HCEC 1CT (cell line): ENCODE results near the gene CCT7.
"Not testable (repeated sequence)": the region's sequence is repeated elsewhere in the genome, so short reads cannot be mapped to it uniquely, and the experiment has no call there.

Experiments
- DNase-seq: peaks from one replicate; pipeline ENCODE4 v3.0.0-alpha.2; 2017

The CCT7 gene

DNA sequence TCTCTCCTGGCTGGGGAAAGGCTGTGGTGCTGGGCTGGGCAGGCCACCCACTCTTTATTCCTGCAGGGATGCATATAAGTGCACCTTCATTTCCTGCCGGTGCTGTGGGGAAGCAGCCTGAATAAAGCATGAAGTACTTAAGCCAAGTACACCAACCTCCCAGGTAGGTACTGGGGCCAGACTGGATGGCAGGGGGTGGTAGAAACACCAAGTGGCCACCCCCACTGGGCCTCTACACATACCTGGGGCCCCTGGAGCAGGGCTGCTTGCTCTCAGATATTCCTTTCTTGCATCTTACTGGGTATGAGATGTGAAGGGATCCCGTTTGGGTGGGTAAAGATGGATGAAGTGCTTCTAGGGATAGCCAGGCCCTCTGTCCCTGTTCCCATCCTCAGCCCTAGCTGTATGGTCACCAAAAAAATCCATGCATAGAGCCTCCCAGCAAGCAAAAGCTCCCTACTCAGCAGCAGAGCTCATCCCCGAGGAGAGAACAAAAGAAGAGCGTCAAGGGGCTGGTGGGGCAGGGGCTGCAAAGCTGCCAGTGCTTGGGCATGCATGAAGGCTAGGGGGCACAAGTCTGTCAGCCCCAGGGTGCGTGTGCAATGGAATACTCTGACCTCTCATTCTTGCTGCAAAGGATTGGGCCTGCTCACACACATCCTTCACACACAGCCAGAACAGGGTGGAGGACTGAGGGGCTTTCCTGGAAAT, 22.0 kb downstream of the CCT7 start:
- DNase-seq, result no peak

DNA sequence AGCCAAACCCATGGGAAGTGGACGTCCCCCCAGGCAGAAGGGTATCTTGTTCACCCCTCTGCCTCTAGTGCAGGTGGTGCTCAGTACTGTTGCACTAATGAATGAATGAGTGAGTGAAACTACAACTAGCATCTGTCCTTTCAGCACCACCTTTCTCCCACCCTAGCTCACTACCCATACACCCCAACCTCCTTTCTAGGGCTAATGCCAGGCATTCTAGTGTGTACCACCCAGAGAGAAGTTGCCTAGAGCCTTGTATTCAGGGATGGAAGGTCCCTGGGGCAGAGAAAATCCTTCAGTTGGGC, 22.5 kb downstream of the CCT7 start:
- no peak for DNase-seq

DNA sequence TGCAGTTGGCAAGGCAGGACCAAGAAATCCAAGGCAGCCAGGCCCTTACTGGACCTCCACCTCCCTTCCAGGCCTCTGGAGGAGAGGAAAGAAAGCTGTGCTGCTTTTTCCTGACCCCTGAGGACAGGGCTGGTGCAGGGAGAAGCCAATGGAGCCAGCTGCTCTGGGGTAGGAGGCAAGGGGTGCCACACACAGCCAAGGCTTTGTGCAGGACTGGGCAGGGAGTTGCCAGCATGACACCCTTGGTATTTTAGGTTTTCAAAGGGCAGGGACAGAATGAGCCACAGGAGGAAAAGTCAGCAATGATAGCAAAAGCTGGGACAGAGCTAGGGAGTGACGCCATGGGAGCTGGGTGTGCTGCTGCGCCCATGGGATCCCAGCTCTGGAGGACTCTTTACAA, 22.9 kb downstream of the CCT7 start:
- no peak for DNase-seq

DNA sequence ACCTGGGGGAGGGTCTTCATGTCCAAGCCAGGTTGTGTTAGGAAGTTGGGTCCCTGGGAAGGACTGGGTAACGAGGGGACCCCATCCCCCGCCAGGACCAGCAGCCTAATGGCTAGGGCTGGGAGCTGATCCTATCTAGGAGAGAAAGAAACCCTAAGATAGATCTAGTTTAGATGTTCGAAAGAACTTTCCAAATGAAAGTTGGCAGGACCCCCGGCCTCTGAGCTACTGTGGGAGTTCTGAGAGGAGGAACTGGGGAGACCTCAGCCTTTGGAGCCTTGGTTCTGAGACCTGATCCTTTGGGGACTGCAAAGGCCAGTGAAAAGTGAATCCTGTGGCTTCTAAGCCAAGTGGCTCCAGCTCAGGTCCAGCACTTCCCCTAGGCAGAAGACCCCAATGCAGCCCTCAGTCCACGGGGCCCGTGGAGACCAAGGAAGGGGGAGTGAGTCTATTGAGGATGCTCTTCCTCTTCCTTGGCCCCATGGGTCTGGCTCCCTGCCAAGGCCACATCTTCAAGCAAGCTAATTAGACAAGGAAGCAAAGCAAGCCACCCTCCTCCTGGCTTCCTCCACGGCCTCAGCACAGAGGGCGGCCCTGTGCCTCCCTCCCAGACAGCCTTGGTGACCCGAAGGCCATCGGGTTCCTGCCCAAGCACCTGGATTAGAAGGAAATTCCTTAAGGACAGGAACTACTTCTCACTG, 23.5 kb downstream of the CCT7 start:
- DNase-seq, result no peak

DNA sequence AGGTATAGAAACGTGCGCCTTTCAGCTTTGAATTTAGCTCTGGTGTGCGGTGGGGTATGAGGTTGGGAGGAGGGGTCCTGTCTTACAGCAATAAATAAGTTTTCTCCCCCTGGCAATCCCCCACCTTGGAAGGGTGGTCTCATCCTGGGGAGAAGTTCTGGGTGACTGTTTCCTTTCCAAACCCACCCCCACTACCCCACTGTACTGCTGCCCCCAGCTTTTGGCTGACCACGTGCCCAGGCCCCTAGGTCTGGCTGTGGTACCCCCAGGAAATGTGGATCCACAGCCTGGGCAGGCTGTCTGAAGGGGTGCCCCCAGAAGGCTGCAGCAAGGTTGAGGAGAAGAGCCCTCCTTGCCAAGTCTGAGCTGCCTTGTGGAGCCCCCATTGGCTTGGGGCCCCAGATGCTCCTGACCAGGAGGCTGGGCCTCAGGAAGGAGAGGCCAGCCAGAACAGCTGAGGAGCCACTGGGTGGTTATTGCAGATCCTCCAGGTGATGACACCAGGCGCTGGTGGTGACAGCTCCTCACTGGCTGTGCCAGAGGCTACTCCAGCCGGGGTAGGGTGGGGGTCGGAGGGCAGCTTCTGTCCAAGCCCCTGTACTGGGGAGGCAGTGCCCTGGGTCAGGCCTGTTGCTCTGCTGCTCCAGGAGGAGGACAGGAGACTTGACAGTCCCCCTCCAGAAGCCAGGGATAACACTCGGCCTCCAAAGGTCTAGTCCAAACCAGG, 24.2 kb downstream of the CCT7 start:
- DNase-seq, result no peak

DNA sequence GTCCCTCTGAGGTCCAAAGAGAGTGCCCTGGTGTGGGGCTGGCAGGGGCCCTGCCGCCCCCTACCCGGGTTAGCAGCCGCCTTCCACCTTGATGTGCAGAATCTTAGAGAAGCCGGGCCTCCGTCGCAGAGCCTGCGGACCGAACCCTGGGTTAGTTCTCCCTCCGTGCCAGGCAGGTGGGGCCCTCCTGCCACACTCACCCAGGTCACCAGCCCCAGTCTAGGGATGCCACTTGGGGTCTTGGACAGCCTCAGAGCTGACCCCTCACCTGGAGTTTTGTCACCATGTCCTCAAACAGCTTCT, 24.8 kb downstream of the CCT7 start:
- no peak for DNase-seq

DNA sequence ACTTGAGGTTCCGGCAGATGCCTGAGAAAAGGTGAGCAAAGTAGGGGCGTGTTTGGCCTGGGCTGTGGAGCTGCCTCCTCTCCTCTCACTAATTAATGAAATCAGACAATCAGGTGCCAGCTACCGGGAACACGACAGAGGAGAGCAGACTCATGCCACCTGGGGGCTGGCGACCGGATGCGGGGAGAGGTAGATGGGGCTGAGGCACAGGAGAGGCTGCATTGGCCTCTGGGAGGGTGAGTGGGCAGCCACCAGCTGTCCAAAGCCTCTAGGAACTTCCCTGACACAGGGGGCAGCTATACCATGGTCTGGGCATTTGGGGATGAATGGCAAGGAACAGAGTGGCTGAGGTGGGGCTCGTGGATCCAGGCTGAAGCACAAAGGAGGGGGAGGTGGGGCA, 25.2 kb downstream of the CCT7 start:
- no peak for DNase-seq

DNA sequence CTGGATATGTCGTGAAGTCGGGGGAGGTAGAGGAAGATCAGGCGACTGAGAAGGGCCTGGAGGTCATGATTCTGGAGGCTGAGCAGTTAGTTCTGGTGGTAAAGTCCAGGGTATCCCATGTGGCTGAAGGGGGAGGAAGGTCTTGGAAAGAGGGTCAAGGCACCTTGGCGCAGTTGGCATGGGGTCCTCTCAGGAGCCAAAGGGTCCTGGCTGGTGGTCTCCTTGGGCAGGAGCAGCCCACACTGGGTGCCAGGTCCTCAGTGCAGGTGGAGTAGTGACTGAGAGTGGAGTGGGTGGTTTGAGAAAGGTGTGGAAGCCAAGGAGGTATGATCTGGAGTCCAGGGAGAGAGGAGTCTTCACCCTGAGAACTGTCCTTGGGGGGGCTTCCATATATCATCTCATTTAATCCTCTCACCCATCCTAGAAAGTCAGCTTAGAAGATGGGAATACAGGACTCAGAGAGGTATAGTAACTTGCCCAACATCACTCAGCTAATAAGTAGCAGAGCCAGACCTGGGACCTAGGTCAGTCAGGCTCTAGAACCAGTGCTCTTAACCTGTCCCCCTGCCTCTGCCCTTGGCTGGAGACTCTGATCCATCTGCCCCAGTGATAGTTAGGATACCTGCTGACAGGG, 25.7 kb downstream of the CCT7 start:
- no peak for DNase-seq

DNA sequence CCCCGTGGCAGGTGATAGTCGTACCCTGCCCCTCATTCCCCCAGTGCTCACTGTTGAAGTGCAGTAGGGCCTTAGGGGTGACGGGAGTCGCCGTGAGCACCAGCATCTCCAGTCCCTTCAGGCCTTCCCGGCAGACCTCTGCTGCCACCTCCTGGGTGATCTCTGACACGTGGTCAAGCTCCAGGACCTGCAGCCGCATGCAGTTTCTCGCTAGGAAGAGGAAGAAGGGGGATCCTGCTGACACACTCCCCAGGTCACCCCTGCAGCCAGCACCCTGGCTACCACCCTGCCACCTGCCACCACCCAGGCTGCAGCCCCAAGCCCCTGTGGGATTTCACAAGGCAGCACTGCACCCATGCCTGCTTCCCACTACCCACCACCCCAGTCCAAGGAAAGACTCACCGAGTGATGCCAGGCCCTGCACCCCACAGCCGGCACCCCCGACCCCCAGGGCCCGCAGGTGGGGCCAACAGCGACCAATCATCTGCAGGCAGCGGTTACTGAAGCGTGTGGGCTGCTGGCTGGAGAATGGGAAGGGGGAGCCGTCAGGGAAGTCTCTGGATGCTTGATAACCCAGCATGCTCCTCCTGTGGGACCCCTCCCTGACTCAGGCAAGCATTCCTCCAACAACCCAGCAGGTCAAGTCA, 26.4 kb downstream of the CCT7 start:
- peak; percentile 45 for DNase-seq

DNA sequence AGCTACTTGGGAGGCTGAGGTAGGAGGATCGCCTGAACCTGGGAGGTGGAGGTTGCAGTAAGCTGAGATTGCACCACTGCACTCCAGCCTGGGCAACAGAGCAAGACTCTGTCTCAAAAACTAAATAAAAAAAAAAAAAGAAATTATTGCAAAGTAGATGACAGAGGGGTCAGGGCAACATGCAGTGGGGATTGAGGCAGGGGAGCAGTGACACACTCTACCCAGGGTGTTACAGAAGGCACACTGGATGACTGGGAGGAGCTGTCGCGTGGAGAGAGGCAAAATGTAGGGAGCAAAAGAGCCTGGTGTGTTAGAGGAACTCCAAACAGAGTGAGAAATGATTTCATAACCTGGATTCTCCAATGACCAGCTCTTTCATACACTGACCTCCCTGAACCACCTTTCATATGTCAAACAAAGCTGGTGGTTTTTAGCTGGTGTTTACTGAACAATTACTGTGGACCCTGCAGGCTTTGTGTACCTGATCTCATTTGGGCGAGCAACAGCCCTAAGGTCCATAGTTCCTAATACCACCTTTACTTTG, 28.1 kb downstream of the CCT7 start:
- DNase-seq, result no peak

DNA sequence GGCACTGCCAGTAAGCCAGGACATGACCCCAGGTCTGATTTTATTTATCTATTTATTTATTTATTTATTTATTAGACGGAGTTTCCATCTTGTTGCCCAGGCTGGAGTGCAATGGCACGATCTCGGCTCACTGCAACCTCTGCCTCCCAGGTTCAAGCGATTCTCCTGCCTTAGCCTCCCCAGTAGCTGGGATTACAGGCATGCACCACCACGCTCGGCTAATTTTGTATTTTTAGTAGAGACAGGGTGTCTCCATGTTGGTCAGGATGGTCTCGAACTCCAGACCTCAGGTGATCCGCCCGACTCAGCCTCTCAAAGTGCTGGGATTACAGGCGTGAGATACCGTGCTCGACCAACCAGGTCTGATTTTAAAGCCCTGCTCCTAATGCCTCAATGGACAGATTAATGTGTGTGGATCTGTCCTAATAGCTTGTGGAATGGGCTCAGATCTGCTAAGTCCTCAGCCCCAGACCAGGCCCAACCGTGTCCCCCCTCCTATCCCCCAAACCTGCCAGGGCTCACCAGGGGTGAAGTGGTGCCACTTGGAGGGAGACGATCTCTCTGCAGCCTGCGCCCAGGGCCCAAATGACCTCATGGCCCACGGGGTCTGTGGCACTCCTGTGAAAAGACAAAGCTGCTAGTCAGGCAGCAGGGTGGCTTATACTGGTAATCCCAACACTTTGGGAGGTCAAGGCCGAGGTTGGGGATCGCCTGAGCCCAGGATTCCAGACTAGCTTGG, 28.8 kb downstream of the CCT7 start:
- not testable (repeated sequence) for DNase-seq

DNA sequence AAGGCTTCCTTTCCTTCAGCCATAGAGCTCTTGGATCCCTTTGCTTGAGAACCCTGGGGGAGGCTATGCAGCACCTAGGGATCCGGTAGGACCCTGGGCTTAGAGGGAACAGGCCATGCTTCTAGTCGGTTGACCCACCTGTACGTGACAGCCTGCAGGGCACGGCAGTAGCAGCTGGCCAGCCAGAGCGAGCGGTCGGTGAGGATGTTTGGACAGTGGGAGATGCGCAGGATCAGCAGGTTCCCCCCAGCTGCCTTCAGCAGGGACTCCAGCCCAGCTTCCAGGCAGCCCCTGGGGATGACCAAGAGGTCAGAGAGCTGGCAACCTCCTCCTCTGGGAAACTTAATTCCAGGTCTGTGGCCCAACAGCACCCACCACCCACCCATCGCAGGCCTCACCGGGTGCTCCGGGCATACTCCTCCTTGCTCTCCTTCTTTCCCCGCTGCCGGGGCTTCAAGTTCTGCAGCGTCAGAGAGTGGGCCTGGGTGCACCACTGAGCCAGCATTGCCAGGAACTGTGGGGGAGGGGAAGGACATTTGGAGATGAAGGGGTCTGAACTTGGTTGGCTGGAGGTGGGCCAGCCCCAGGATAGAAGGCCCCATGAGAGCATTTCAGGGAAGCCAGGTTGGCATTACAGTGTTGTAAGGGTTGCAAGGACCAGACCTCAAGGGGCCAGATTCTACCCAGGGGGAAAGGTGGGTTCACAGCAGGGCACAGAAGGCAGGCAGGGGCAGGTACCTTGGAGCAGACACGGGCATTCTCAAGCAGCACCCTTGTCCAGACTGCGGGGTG, 29.6 kb downstream of the CCT7 start:
- no peak for DNase-seq

DNA sequence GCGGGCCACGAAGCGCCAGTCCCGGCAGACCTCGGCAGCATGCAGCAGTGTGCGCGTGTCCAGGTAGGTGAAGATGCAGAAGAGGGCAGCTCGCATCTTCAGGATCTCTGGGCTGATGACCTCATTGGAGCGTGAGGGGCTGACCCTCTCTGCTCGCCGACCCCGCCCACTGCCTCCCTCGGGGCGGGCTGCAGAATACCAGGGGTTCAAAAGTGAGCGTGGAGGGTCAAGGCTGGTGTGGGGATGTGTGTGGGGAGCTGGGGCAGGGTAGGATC, 30.2 kb downstream of the CCT7 start:
- no peak for DNase-seq

DNA sequence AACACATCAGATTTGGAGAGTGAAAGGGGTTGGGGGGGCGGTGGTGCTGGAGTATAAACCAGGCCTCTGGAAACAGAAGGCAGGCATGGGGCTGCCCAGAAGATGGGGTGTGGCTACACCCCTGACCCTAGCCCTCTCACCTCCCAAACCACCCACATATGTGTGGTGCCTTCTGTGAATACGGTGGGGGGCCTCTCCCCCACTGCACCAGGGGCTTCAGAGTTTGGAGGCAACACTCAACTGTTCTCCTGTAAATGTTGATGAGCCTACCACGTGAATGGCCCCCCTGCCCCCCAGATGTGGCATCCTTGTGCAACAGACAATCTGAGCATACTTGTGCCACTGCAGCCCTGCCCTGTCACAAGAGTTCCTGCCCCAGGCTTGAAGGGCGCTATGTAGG, 30.7 kb downstream of the CCT7 start:
- no peak for DNase-seq

DNA sequence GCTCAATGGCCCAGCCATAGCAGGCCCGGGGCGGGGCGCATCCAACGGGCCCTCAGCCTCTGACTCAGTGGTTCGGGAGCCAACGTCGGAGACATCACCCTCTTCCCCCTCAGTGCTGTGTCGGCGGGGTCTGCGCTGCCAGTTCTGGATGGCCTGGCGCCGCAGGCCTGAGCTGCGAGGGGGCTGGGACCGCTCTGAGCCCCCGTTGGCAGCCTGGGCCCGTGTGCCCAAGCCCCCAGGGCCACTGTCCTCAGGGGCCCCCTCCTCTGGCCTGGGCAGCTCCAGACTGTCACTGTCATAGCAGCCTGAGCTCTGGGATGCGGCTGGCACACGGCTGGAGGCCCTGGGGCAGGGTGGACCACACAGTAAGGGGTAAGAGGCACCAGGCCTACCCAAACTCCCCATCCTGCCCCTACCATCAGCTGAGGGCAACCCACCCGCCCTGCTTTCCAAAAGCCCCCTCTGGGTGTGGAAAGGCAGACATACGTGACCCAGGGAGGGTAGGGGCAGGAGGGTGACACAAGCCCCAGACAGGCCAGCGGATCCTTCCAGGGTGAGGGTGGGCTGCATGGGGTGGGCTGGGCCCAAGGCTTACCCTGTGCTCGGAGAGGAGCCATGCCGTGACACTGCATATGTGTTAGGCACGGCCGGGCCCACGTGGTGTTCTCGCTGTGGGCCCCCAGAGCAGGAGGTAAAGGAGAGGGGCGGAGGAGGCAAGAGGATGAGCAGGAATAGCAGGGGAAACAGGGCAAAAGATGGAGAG, 31.4 kb downstream of the CCT7 start:
- DNase-seq, result no peak

DNA sequence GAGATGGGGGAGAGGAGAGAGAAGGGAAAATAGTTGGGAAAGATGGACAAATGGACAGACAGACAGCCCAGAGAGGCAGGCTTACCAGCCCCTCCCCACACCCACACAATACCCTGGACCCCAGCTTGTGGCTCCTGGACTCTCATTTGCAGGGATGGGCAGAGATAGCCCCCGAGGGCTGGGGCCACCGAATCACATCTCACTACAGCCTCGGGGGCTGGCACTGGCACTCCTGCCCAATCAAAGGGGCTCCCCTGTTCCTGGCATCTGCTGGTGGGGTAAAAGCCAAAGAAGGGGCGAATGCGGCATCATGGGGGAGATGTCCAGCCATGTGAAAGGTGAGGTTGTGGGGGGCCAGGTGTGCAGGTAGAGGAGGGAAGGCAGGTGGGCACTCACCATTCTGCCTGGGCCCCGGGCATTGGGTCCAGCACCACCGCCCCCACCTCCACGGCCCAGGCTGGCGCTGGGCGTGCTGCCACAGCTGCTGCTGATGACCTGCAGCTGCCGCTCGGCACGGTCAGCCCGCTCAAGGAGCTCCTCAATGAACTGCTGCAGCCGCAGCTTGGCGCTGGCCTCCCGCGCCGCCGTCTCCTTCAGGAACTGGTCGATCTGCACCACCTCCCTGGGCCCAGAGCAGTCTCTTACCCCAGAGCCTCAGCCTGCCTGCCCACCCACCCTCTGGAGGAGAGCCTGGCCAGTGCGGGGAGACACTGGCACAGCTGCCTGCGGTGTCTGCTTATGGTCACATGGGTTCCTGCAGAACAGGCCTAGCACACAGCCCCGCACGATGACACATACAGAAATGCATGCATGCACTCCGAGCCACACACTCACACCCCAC, 32.2 kb downstream of the CCT7 start:
- no peak for DNase-seq

DNA sequence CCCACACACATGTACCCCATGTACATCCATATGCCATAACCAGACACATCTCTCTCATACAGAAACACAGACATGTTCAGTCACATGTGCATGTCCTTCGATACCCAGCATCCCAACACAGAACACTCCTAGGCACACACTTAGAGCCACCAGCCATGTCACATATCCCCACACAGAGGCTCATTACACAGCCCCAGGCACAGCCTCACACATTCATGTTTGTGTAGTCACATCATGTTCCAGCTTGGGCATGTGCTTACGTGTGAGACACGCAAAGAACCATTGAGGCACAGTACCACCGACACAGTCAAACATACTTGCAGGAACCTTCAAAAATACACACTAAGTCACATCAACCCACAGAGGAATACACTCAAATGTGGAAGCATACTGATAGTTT, 32.9 kb downstream of the CCT7 start:
- no peak for DNase-seq

DNA sequence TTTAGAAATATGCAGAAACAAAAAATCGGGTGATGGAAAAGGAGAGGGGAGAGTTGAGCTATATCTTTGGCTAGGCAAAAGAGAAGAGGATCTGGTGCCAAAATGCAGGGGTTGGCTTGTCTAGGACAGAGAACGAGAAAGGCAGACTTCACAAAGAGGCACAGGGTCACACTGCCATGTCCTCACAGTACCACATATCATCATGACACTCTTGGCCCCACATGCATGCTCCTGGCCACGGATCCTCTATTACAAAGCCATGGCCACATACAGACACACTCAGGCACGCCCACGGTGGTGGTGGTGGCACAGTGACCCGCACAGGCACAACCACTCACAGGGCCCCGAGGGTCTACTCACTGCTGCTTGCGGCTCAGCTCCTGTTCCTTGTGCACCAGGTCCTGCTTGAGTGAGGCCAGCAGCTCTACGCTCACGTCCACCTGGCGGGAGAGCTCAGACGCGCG, 34.3 kb downstream of the CCT7 start:
- no peak for DNase-seq

DNA sequence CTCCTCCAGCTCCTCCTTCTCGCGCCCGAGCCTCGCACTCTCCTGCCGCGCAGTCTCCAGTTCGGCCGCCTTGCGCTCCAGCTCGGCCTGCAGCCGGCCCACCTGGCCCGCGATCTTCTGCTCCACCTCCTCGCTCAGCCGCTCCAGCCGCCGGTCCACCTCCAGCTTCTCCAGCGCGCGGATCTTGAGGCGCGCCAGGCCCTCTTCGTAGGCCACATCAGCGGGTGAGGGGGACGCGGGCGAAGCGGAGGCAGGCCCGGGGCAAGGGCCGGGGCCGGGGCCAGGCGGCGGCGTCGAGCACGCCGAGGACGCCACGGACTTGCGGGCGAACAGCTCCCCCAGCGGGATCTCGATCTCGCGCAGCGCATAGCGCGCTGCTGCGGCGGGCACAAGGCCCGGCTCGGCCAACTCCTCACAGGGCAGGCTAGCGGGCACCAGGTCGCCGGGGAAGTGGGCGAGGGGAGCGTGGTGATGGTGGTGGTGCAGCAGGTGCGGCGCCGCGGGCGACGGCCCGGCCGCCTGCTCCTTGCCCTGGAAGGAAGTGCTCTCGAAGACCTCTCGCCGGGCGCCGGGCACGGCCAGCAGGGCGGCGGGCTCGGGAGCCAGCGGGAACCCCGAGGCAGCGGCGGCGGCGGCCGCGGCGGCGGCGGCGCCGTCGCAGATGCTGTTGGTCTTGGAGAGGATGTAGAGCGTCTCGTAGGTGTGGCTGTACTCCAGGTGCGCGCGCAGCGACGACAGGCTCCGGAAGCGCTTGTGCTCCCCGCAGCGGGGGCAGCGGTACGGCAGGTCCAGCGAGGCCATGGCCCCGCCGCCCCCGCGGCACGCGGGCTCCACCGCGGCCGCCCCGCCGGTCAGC, 35.0 kb downstream of the CCT7 start:
- DNase-seq, result no peak
